HG03571 (cell line): Measurements from ENCODE around the gene PSD4.

Experiments
- ATAC-seq: cut with Tn5 transposase; IDR thresholded peaks from one replicate; pipeline ENCODE4 v1.9.1; 2021; ENCODE audit not compliant: unreplicated experiment

Gene PSD4

GRCh38 chr2:113167115-113167932, 6.4 kb upstream of the PSD4 start:
- ATAC-seq: no peak

GRCh38 chr2:113167962-113168340, 5.8 kb upstream of the PSD4 start:
- no peak for ATAC-seq

GRCh38 chr2:113169002-113169530, 4.7 kb upstream of the PSD4 start:
- ATAC-seq: no peak

GRCh38 chr2:113169586-113169985, 4.2 kb upstream of the PSD4 start:
- ATAC-seq: no peak

- no peak for ATAC-seq
Measured at GRCh38 chr2:113171334-113172075, 2.3 kb upstream of the PSD4 start.

GRCh38 chr2:113172721-113173541, 840 bp upstream of the PSD4 start:
- no peak for ATAC-seq

GRCh38 chr2:113174376-113174750, 592 bp downstream of the PSD4 start:
- no peak for ATAC-seq

- ATAC-seq: peak; percentile 68
Measured at GRCh38 chr2:113175042-113175628, 1.4 kb downstream of the PSD4 start.

GRCh38 chr2:113175736-113176695, 2.2 kb downstream of the PSD4 start:
- ATAC-seq: no peak

- ATAC-seq: no peak
Measured at GRCh38 chr2:113176696-113177355, 3.1 kb downstream of the PSD4 start.

- no peak for ATAC-seq
Measured at GRCh38 chr2:113178069-113178746, 4.4 kb downstream of the PSD4 start.

- no peak for ATAC-seq
Measured at GRCh38 chr2:113178891-113179290, 5.1 kb downstream of the PSD4 start.

- ATAC-seq: no peak
Measured at GRCh38 chr2:113179446-113180045, 5.8 kb downstream of the PSD4 start.

- ATAC-seq: no peak
Measured at GRCh38 chr2:113180131-113180946, 6.6 kb downstream of the PSD4 start.

- no peak for ATAC-seq
Measured at GRCh38 chr2:113181258-113182051, 7.7 kb downstream of the PSD4 start.

GRCh38 chr2:113182471-113183260, 8.9 kb downstream of the PSD4 start:
- no peak for ATAC-seq
